AG09319 (cell line): ENCODE measurements around the gene BRSK2.

Experiments
- DNase-seq: peaks from one replicate; pipeline ENCODE4 v3.0.0-alpha.2; 2010; ENCODE audit warnings: low read depth; ENCODE audit errors: extremely low read depth
- TF ChIP-seq, protein P1 (sequence below): IDR thresholded peaks from 2 replicates; pipeline ENCODE4 v1.5.1; 2011; ENCODE audit warnings: low read depth, mild to moderate bottlenecking, inconsistent platforms, low read length, moderate library complexity

BRSK2 gene

DNA sequence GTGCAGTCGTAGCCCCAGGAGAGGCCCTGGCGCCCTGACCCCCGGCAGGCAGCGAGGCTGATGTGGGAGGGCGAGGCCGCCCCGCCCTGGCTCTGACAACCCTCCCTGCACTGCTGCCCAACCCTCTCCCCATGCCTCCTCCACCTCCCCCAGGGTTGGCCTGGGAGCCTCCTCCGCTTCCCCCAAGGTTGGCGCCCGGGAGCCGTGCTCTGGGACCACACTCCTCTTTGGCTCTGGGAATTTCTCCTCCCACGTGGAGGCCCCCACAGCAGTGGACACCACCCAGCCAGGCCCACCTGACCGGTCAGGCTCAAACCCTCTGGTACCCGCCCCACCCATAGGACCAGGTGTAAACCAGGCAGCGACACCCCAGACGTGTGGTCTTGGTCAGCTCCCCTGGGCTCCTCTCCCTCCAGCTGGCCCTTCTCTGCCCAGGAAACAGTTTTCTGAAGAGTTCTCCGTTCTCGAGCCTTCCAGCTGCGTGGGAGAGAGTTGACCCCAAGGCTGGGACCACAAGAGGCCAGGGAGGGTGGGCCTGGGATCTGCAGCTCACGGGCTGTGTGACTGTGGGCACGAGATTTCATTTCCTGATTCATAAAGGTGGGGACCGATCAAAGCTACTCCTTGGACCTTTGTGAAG is 39.5 kb upstream of the BRSK2 start:
- TF ChIP-seq, protein P1, sequence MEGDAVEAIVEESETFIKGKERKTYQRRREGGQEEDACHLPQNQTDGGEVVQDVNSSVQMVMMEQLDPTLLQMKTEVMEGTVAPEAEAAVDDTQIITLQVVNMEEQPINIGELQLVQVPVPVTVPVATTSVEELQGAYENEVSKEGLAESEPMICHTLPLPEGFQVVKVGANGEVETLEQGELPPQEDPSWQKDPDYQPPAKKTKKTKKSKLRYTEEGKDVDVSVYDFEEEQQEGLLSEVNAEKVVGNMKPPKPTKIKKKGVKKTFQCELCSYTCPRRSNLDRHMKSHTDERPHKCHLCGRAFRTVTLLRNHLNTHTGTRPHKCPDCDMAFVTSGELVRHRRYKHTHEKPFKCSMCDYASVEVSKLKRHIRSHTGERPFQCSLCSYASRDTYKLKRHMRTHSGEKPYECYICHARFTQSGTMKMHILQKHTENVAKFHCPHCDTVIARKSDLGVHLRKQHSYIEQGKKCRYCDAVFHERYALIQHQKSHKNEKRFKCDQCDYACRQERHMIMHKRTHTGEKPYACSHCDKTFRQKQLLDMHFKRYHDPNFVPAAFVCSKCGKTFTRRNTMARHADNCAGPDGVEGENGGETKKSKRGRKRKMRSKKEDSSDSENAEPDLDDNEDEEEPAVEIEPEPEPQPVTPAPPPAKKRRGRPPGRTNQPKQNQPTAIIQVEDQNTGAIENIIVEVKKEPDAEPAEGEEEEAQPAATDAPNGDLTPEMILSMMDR: no peak
- no peak for DNase-seq

DNA sequence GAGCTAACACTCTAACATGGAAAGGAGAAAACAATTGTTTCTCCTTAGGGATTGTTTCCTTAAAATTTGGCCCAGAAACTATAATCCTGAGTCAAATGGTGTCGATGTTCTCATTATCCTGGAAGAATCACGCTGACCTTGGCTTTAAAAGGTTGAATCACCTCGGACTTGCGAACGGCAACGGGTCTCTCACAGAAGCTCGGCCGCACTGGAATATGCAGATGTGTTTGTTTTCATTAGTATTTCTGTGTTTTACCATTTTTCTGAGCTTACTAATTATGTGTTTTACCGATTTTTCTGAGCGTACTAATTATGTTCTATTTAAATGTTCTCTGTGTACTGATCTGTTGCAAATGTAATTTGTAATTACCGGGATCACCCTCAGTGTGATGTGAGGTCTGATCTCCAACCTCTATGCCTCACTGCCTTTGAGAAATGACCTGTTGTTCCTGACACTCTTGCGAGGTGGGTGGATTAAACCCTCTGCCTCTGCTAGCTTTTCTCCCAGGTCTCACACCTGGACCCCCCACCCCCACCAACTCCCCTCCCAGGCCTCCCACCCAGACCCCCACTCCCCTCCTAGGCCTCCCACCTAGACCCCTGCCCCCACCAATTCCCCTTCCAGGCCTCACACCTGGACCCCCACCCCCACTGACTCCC is 38.3 kb upstream of the BRSK2 start:
- TF ChIP-seq, protein P1: no peak
- DNase-seq: no peak

DNA sequence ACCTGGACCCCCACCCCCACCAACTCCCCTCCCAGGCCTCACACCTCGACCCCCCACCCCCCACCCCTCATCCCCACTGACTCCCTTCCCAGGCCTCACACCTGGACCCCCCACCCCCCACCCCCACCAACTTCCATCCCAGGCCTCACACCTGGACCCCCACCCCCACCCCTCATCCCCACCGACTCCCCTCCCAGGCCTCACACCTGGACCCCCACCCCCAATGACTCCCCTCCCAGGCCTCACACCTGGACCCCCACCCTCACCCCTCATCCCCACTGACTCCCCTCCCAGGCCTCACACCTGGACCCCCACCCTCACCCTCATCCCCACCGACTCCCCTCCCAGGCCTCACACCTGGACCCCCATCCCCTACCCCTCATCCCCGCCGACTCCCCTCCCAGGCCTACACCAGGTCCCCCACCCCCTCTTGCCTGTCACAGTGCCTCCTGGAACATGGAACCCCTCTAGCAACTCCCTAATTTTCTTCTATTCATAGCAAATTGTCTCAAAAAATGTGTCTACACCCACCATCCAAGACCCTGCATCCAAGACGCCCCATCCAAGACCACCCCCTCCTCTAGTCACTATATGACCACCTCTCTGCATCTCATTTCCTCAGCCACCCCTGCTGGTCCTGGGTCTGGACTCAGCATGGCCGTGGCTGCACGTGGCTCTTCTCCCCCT is 36.9 kb upstream of the BRSK2 start:
- TF ChIP-seq, protein P1: no peak
- no peak for DNase-seq

DNA sequence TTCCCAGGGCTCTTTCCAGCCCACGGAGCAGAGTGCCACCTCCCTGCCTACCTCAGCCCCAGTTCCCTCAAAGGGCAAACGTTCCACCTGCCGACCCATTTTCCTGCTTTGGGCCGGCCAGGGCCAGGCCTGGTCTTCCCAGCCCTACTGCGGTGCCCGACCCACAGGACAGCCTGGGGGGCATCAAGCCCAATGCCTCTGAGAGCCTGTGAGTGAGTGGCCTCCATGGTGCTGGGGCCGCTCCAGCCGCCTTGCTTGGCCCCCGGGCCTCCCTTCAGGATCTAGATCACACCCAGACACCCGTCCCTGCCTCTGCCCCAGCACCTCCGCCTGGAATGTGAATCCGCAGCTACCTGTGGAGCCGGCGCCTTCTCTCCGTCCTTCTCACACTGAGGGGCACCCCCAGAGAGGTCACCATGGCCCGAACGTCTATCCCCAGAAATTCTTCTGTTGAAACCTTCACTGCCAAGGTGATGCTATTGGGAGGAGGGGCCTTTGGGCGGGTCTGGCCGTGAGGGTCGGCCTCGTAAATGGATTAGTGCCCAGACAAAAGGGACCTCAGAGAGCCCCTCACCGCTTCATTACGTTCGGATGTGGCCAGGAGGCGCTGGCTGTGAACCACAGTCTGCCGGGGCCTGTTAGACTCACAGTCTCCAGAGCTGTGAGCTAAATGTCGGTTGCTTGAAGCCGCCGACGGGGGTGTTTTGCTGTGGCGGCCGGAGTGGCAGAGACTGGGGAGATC is 36.2 kb upstream of the BRSK2 start:
- TF ChIP-seq, protein P1: no peak
- no peak for DNase-seq

DNA sequence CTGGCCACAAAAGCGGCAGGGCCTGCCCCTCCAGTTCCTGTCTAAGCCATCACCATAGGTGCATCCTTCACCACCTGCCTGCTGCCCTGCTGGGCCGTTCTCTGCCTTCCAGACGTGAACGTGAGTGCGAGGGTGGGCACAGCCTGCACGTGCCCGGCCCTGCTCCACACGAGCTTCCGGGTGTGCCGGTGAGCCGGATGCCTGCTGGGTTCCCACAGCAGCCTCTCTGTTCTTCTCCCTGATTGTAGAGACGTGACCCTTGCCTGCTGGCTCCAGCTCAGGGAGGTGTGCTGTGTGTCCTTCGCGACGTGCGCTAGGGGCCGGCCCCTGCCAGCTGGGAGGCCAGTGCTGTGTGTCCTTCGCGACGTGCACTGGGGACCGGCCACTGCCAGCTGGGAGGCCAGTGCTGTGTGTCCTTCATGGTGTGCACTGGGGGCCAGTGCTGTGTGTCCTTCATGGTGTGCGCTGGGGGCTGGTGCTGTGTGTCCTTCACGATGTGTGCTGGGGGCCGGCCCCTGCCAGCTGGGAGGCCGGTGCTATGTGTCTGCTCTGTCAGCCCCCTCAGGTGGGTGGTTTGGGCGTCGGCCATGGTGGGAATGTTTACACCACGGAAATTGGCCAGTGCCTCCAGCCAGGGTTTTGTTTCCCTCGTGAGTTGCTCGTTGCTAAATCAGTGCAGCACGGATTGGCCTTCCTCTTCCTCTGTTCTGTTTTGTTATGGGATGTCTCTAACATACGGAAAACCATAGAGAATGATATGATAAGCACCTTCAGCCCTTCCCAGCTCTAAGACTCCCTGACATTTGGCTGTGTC is 35.4 kb upstream of the BRSK2 start:
- TF ChIP-seq, protein P1: no peak
- DNase-seq: no peak

DNA sequence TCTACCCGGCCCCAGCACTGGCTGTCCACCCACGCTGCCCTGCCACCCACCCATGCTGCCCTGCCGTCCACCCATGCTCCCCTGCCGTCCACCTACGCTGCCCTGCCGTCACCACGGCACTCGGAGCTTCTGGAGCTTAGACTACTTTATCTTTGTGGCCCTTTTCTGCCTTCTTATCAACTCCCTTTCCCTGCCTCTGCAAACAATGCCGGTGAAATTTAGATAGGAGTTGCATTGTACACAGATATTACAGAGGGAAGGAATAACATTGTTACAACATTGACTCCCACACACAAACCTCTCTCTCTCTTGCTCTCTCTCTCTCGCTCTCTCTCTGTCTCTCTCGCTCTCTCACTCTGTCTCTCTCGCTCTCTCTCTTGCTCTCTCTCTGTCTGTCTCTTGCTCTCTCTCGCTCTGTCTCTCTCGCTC is 33.7 kb upstream of the BRSK2 start:
- DNase-seq: no peak
- TF ChIP-seq, protein P1: no peak
